Suppressor macrophage treated with lipopolysaccharide for 1 hour (primary cell): Measurements from ENCODE around the gene SLC35E2B.

ENCODE experiments used
- DNase-seq, 3 donors: peaks; one replicate each; pipeline ENCODE4 v3.0.0-alpha.2; 2020 to 2022

Gene SLC35E2B

DNA sequence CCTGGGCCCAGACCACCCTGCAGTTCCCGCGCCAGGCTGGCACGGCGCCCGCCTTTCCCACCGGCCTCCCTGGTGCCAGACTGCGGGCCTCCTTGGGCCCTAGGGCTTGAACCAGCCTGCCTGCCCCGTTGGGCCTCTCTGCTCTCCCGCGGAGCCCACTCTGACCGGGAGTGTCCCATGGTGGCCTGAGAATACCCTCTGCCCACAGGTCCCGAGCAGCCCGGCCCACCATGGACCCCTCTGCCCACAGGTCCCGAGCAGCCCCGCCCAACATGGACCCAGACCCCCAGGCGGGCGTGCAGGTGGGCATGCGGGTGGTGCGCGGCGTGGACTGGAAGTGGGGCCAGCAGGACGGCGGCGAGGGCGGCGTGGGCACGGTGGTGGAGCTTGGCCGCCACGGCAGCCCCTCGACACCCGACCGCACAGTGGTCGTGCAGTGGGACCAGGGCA lies 69.4 kb downstream of the SLC35E2B start:
- no peak for DNase-seq

DNA sequence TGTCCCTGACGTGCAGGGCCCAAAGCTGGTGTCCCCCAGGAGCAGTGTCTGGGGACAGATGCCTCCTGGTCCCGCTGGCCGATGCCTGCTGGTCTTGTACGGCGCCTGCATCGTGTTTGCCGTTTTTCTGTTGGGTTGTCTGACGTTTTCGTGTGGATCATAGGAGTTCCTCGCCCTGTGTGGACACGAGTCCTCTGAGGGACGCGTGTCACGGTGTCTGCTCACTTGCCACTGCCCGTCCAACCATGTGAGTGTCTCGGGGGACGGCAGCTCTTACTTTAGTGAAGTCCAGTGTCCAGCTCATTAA lies 69.9 kb downstream of the SLC35E2B start:
- DNase-seq = no peak

DNA sequence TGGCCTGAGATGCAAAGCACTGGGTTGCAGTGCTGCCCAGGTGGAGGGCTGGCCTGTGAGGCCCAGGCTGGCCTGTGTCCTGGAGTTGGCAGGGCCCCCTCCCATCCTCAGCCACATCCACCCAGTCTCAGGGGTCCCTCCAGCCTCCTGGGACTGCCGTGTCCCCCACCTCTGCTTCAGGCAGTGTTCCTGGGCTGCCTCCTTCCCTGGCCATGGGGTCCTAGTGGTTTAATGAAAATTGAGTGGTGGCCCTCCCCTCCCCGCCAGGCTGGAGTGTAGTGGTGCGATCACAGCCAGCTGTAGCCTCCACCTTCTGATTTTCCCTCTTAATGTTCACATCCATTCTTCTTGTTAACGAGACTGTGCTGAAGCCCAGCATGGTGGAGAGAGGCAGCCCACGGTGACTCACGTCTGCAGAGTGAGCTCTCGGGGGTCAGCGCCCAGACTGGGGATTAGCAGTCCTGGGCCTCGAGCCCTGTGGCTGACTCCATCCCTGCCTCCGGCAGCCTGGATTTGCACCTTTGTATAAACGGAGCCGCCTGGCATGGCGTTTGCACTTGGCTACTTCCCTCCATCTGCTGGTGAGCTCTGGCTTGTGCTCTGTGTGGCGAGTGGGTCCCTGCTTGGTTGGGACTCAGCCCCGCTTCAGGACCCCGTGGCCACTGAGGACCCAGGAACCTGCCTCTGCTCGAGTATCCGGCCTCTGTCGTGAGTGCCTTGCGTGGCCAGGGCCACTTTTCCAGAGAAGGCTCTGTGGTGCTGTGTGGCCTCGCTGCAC lies 70.4 kb downstream of the SLC35E2B start:
- no peak for DNase-seq

DNA sequence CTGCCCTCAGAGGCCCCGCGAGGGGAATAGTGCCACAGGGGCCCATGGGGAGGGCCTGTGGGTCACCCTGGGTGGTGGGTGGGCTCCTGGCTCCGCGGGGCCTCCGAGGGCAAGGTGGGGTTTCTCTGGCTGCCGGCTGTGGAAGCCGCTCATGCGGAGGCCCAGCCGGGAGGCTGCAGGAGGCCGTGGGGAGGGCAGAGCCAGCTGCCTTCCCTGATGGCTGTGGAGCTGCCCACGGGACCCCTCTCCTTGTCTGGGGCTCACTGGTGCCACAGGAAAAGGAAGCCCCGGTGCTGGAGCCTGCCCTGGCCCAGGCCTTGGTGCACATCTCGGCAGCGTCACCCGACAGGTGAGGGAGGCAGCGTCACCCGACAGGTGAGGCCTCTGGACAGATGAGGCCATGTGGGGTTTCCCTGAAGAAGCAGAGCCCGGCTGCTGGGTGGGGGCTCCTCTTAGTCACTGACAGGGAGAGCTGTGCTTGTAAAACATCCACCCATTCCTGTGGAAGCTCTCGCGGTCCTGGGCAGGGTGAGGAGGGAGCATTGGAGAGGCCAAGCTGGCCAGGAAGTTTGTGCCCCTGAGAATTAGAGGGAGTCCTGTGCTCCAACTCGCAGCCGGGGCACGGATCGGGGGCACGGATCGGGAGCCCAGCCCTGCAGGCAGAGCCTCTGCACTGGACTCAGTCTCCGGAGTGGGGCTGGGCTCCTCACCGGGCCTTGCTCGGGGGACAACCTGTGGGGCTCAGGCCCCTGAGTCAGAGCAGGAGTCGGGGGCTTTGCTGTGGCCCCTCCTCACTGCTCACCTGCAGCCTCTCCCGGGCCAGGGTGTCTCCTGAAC lies 71.2 kb downstream of the SLC35E2B start:
- DNase-seq = no peak

DNA sequence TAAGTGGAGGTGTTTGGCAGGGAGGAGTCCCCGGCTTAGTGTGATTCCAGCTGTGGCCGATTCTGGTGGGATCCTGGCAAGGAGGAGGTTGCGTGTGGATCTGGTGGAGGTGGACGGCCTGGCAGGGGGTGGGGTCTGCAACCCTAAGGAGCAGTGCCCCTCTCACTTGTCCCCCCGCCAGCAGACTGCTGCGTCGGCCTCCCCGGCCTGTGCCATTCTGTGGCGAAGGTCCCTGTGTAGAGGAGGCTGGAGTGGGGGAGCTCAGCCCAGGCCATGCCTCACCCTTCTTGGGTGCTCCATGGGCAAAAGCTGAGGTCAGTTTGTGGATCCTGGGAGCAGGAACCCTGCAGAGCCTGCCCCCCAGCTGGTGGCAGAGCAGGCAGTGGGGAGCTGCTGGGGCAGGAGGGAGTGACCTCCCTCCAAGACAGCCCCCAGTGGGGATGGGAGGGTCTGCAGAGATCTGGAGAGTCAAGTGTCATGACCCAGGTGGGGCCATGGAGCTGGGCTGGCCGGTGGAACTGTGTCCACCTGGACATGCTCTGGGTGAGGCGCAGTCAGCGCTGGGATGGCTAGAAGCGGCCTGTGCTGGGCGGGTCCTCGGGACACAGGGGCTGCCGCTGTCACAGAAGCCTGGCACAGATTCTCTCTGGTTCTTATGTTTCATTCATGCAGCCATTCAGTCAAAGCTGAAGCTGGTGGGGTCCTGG lies 72.0 kb downstream of the SLC35E2B start:
- DNase-seq = no peak

DNA sequence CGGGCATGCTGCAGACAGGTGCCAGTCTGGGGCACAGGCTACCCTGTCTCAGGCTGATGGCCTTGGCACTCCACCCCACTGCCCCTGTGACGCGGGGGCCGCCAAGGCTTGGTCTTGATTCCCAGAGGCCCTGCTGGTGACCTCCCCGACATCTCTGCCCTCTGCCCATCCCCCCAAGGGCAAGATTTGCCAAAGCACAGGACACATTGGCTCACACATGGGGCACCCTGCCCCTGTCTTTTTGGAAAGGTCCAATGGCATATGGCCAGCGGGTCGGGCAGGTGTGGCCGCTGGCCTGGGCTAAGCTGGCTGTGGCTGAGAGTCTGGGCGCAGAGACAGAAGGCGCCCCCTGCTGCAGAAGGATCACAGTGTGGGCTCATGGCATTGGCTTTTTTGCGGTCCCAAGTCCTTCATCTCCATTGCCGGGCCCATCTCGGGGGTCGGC lies 72.7 kb downstream of the SLC35E2B start:
- peak; percentile 27 to 52 (median 32) for DNase-seq

DNA sequence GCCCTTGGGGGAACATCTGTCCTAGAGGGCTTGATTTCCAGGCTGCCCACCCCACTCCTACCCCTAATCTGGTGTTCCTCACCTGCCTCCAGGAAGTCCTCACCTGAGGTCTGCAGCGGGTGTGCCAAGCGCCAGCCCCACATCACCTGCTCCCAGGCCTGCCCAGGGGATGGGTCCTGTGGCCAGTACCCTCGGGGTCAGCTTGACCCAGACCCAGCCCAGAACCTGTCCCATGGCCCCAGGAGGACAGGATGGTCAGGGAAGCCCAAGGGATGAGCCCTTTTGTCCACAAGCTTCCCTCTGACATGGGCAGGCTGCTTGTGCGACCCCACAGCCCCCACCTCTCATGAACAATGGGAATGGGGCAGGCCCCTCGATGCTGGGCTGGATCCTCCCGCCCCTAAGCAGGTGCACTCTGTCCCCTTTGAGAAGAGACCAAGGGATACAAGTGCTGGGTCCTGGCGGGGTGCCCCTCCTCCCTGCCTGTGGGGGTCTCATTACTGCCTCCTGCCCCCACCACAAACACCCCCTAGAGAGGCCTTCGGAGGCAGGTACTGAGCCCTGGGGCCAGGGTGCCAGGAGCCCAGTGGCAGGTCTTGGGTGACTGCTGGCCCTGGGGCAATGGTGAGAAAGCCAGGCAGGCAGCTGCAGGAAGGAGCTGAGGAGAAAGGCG lies 74.1 kb downstream of the SLC35E2B start:
- DNase-seq = no peak

DNA sequence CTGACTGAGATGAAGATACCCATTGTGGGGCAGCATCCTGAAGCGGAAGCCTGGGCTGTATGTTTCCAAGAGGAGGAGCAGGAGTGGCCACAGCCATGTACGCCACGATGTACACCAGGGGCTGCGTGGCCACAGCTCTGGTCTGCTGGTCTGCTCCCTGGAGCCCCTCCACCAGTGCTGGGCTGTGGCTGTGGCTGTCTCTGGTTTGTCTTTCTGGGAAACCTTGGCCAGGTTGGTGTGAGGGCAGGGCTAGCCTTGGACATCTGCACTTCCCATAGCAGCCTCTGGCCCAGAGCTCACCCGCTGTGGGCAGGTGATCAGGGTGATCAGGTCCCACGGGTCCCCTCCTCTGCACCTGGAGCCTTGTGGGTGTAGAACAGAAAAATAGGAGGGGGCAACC lies 74.7 kb downstream of the SLC35E2B start:
- no peak for DNase-seq

DNA sequence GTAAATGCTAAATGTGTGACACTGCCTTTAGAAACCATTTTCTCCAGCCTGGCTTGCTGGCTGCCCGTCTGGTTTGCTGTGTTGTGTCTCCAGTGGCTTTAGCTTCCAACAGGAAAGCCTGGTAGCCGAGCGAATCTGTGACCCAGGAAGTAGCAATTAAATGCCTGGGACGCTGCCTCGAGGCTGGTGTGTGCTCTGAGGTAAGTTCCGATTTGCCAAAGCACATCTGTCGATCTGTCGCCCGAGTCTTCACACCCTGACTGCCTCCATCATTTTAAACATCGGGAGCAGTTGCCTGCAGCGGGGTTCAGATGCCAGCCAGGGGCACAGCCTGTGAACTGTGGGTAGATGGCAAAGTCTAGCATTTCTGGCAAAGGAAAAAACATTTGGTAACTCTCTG lies 75.1 kb downstream of the SLC35E2B start:
- DNase-seq = no peak

DNA sequence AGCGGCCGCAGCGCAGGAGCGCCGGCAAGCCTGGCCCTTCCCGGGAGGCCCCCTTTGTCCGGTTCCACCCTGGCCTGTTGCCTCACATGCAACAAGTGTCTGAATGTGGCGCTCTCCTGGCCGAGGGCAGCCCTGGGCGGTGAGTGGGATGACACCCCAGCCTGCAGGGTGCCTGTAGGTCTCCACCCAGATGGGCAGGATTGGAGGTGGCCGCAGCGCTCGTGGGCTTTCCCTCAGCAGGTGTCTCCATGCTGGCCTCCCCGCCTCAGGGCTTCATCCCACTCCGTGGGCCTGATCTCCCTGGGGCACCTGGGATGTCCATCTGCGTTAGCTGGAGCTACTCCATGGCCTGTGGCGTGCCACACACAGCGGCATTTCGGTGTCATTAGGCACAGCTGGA lies 75.8 kb downstream of the SLC35E2B start:
- DNase-seq = no peak

DNA sequence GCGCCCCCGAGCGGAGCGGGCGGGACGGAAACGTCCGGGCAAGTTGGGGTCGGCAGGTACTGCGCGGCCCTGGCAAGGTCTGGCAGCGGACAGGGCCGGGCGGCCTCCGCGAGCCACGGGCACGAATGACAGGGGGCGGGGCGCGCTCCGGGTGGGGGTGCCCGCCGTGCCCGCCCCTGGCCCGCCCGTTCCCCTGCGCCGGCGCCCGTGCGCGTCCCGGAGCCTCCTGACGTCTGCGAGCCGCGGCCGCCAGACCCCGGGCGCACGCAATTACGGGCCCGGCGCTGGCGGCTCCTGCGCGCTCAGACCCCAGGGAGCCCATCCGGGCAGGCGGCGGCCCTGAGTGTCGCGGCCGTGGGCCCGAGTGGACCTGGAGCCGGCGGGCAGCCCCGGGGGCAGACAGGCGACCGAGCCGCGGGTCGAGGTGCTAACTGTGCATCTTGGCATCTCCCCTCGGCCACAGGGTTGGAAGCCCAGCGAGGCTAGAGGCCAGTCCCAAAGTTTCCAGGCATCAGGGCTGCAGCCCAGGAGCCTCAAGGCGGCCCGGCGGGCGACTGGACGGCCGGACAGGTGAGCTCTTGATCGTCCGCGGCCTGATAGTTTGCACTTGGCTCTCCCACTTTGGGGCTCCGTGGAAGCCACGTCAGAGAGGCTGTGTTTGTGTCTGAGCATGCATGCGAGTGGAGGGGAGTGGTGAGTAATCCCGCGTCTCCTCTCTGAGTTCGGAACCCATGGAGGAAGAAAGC lies 76.4 kb downstream of the SLC35E2B start:
- DNase-seq = peak; percentile 49 to 78 (median 51)

DNA sequence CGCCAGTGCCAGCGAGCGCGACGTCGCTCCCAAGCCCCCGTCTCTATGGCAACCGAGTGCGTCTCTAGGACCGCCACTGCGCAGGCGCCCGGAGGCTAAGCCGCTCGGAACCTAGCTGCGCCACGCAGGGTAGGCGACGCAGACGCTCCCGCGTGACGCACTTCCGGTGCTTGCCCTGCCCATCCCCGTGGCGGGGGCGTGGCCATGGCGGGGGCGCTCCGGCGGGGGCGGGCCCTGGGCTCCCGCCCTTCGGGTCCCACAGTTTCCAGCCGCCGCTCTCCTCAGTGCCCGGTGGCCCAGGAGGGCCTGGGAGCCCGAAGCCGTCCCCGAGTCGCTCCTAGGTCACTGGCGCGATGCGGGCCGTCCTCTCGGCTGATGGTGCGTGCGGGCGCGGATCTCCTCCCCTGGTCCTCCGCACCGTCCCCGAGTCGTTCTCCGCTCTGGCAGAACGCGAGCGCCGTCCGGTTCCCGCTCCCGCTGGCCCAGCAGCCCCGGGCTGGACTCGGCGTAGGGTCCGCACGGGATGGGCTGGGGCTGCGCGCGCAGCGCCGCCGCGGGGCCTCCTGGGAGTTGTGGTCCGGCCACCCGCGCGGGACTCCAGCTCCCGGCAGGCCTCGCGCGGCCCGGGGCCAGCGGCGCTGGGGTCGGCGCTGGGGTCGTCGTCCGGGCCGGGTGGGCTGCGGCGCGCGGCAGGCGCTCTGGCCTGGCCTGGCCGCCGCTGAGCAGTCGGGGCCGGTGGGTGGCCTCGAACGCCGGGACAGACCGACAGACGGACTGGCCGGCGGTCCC lies 77.1 kb downstream of the SLC35E2B start, which contains the start of gene MIB2:
Gene MIB2, plus strand, starts transcription at position 245 of the 789 bp plus-strand sequence. CDS start 7,953 bp downstream, outside the sequence.
- DNase-seq = peak; percentile 98 to 99 (median 99)

DNA sequence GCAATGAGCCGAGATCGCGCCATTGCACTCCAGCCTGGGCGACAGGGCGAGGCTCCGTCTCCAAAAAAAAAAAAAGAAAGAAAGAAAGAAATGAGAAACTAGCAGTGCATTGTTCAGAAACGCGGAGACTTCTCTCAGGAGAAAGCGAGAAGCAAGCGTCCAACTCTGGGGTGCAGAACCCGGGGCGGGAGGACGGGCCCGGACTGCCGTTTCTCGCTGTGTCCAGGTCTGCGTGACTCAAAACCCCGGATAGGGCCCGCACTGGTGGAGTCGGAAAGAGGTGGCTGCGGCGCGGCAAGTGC lies 77.7 kb downstream of the SLC35E2B start:
- DNase-seq = no peak

DNA sequence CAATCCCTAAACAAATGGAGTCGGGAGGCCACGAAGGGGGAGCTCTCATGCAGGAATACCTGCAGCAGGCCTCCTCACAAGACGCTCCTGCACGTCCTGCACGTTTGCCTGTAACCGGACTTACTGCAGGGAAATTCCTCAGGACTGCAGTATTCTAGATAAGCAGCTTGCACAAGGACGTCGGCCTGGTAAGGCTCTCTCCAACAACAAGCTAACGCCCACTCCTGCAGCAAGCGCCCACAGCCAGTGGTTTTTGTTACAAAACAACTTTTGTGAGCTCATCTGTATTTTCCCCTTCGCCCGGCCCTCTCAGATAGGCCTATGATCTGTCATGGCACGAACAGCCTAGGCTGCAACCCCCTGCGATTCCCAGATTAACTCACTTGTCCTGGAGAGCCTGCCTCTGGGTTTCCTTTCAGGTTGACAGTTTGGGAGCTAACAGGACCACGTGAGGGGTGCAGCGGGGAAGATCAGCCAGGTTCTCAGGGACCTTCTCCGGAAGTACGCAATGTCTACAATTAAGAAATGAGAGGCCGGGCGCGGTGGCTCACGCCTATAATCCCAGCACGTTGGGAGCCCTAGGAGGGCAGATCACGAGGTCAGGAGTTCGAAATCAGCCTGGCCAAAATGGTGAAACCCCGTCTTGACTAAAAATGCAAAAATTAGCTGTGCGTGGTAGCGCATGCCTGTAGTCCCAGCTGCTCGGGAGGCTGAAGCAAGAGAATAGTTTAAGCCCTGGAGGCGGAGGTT lies 78.2 kb downstream of the SLC35E2B start:
- DNase-seq = peak; percentile 92 to 98 (median 95)

DNA sequence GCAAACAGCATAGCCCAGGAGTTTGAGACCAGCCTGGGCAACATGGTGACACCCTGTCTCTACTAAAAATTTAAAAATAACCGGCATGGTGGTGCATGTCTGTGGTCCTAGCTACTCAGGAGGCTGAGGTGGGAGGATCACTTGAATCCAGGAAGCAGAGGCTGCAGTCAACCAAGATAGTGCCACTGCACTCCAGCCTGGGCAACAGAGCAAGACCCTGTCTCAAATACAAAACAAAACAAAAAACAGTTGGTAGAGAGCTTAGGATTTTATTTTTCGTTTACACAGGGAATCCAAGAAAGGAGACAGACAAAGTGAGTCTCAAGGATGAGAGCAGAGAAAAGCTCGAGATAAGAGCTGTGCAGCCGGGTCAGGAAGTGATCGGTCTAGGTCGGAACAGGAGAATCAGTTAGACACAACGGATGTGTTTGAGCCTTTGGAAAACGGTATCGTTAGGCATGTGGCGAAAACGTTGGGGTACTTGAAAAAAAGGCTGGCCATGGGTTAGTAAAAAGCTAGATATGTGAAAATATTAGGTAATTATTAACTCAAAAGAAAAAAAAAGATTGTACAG lies 79.0 kb downstream of the SLC35E2B start:
- DNase-seq = no peak

DNA sequence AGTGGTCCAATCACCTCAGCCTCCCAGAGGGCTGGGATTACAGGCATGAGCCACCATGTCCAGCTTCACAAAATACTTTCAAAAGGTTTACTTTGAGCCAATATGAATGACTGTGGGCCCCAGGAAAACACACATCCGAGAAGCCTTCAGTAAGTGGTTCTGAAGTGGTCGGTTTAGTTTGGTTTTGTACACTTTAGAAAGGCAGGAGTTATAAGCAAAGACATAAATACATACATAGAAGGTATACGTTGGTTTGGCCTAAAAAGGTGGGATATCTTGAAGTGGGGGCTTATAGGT lies 80.5 kb downstream of the SLC35E2B start:
- no peak for DNase-seq

DNA sequence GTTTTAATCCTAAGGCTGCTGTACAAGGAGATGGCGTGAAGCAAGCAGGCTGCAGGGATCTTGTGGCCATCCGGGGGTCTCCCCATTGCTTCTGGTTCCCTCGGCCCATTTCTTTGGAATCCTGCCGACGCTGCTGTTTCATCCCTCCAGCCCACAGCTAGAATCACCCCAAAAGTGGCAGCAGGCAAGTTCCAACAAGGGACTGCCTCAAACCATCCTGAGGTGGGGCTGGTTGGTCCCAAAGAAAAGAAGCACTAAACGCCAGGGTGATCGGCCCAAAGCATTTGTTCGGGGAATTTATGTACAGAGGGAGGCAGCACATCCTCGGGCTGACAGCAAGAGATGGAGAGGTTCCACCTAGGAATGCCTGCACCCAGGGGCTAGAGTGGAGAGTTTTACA lies 81.8 kb downstream of the SLC35E2B start:
- DNase-seq = no peak

DNA sequence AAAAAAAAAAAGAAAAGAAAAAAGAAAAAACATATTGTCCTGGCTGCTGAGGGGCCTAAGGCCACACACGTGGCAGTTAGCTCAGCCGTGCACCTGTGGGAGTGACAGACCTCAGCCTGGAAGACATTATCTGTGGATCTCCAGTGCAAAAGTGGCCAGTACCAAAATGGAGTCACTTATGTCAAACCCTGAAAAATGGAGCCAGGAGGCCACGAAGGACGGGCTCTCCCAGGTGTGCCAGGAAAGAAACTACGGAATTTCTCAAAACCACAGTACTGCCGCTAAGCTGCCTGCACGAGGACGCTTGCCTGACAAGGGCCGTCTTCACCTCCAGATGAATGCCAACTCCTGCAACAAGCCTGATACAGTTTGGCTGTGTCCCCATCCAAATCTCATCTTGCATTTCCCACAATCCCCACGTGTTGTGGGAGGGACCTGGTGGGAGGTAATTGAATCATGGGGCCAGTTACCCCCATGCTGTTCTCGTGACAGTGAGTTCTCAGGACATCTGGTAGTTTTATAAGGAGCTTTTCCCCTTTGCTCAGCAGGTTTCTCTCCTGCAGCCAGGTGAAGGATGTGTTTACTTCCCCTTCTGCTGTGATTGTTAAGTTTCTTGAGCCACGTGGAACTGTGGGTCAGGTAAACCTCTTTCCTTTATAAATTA lies 82.6 kb downstream of the SLC35E2B start:
- no peak for DNase-seq
